Stomach (tissue), 9 donors: Measurements from ENCODE around the gene ZPR1. TPM values are rescaled to one million over a fixed set of nuclear protein-coding genes. Genes with fewer than 3 reads are reported as not detected.

Experiments
- DNase-seq, 2 donors: peaks; one replicate each; pipeline versions ENCODE4 v3.0.0 to v3.0.0-alpha.2; 2013 to 2019
- H3K27ac ChIP-seq, 5 donors: fragments of 200-600 bp in 4 of 5; sonication (generic) in 4 of 5; one replicate each; pipeline ENCODE4 v1.5.1; 2013 to 2019; ENCODE audit warnings: mild to moderate bottlenecking in 1 of 5, moderate library complexity in 1 of 5
- H3K27me3 ChIP-seq, 3 donors: fragments of 200-600 bp; sonication (generic); one replicate each; pipeline ENCODE4 v1.5.1; 2017 to 2019; ENCODE audit warnings: mixed run types in 1 of 3
- H3K36me3 ChIP-seq, 4 donors: fragments of 200-600 bp; sonication (generic); 1 replicate in 3 of 4; 2 replicates in 1 of 4; pipeline ENCODE4 v1.5.1; 2016 to 2019
- H3K4me1 ChIP-seq, 4 donors: fragments of 200-600 bp; sonication (generic); one replicate each; pipeline ENCODE4 v1.5.1; 2016 to 2019
- H3K4me3 ChIP-seq, 4 donors: fragments of 200-600 bp; sonication (generic) in 3 of 4; one replicate each; pipeline ENCODE4 v1.5.1; 2016 to 2019; ENCODE audit warnings: mild to moderate bottlenecking in 1 of 4
- H3K9me3 ChIP-seq, 4 donors: fragments of 200-600 bp; sonication (generic); one replicate each; pipeline ENCODE4 v1.5.1; 2016 to 2019
- EP300 ChIP-seq: sonication (generic); formaldehyde crosslinking; IDR thresholded peaks from one replicate; pipeline ENCODE4 v1.6.1; 2017; ENCODE audit warnings: antibody characterized with exemption
- POLR2A ChIP-seq, 4 donors: fragments of 450-650 bp; IDR thresholded peaks; one replicate each; pipeline ENCODE4 v1.6.1; 2016; ENCODE audit warnings: antibody characterized with exemption in 4 of 4, control low read depth in 2 of 4, mild to moderate bottlenecking in 1 of 4, moderate library complexity in 1 of 4
- POLR2AphosphoS5 ChIP-seq, 3 donors: sonication (generic); formaldehyde crosslinking; IDR thresholded peaks; one replicate each; pipeline ENCODE4 v1.6.1; 2016; ENCODE audit warnings: antibody characterized with exemption in 3 of 3
- WGBS, 5 donors: extraction: QIAGEN DNeasy Blood & Tissue Kit in 3 of 5; methylation state at CpG; one replicate each; pipeline versions ENCODE4 v1.1.5 to v1.1.7; 2013 to 2018; 5-methylcytosine and 5-hydroxymethylcytosine counted together
- intact Hi-C: fragments of 100-400 bp; cut with DNase I; formaldehyde crosslinking; loops from one replicate; pipeline ENCODE4 v1.15.1; 2023; ENCODE audit warnings: low total_unique reads
- polyA plus RNA-seq, 3 donors: library from polyadenylated mRNA; stranded (reverse); fragments of 200-250 nt; gene quantifications; one replicate each; pipeline ENCODE4 v1.2.3, GENCODE V29; 2013
- total RNA-seq, 5 donors: library from RNA; depleted of rRNA; stranded (reverse); fragments of >200 nt; gene quantifications; one replicate each; pipeline versions ENCODE4 v1.1.0 to v1.2.3, GENCODE V29; 2014 to 2016
- TF ChIP-seq, protein P1 (sequence below), 7 experiments: fragments of 450-650 bp in 4 of 7; fragments of 200-600 bp in 3 of 7; sonication (generic) in 3 of 7; IDR thresholded peaks; one replicate each; pipeline ENCODE4 v1.5.1; 2016 to 2019; ENCODE audit warnings: antibody characterized with exemption in 7 of 7, control low read depth in 2 of 7, mild to moderate bottlenecking in 1 of 7
- donor health status: healthy with polysubstance abuse.
- donor health status: Bipolar disorder and iron deficiency.
- donor health status: healthy.

Gene ZPR1
- total and polyA plus RNA-seq, 8 donors = 17.8 to 54.9 (median 25.1) TPM

DNA sequence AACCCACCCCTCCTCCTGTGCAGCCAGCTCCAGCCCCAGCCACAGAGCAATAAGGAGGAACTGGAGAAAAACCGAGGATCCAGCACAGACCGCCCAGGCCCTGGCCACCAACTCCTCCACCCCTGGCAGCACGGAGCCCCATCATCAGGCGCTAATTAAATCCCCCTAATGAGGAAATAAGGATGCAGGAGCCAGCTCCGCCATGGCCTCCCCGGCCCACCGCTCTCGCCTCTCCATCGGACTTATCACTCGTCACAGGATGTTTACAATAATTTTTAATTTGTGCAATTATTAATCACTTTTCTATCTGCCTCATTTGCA is 57.6 kb downstream of the ZPR1 start:
- H3K4me1 ChIP-seq = peaks cover 5 to 22% (median 16%) of the 10 kb centered on the region in 4 donors
- no peaks in the 10 kb centered on the region for H3K36me3 ChIP-seq
- WGBS, 5 donors = 56 to 71% (median 64%) methylated on average over 10 of the region's 10 CpGs
- intact Hi-C loops = no loop called here
- H3K27ac ChIP-seq = no peak overlapping the region
- no peak for DNase-seq
- H3K27me3 ChIP-seq = peaks cover 0 to 56% (median 7%) of the 10 kb centered on the region in 3 donors
- H3K9me3 ChIP-seq = no peaks in the 10 kb centered on the region
- TF ChIP-seq POLR2AphosphoS5 (IDR thresholded peaks at IDR 0.05) (no peak), EP300 (no peak), POLR2A (IDR thresholded peaks at IDR 0.05) (no peak)
- TF ChIP-seq, protein P1, sequence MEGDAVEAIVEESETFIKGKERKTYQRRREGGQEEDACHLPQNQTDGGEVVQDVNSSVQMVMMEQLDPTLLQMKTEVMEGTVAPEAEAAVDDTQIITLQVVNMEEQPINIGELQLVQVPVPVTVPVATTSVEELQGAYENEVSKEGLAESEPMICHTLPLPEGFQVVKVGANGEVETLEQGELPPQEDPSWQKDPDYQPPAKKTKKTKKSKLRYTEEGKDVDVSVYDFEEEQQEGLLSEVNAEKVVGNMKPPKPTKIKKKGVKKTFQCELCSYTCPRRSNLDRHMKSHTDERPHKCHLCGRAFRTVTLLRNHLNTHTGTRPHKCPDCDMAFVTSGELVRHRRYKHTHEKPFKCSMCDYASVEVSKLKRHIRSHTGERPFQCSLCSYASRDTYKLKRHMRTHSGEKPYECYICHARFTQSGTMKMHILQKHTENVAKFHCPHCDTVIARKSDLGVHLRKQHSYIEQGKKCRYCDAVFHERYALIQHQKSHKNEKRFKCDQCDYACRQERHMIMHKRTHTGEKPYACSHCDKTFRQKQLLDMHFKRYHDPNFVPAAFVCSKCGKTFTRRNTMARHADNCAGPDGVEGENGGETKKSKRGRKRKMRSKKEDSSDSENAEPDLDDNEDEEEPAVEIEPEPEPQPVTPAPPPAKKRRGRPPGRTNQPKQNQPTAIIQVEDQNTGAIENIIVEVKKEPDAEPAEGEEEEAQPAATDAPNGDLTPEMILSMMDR (IDR thresholded peaks at IDR 0.05) = no peak
- no peak overlapping the region for H3K4me3 ChIP-seq

DNA sequence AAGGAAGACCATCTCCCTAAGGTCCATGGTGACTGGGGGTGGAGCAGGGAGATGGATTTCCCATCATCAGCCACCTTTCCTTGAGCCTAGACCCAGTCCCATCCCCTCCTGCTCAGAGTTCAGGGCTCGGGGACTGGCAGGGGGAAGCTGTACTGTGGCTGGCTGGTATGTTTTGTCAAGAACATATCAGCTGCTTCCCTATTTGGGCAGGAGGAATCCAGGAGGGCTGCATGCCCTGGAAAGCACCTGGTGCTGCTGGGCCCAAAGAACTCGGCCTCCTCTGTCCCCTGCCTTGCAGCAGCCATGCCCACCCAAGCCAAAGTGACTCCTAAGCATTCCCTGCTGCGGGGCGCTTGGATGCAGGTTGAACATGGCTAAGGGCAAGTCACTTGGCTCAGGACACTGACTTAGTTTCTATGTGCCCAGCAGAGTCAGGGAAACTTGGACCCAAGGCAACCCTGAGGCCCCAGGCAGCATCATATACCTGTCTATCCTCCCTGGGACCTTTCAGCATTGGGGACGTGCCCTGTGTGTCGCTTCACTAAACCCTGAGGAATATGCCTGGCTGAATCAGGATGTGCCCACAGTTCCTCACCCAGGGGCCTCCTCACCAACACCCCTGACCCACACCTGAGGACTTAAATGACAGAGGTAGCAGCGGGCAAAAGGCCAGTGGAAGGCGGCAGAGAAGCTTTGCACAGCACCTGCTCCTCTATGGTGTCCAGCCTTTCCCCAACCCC is 58.2 kb downstream of the ZPR1 start:
- TF ChIP-seq, protein P1 (IDR thresholded peaks at IDR 0.05) = no peak
- TF ChIP-seq POLR2A (IDR thresholded peaks at IDR 0.05) = no peak
- no peak for TF ChIP-seq EP300
- no peak for TF ChIP-seq POLR2AphosphoS5 (IDR thresholded peaks at IDR 0.05)
- no peaks in the 10 kb centered on the region for H3K9me3 ChIP-seq
- peaks cover 5 to 22% (median 16%) of the 10 kb centered on the region in 4 donors for H3K4me1 ChIP-seq
- peaks cover 0 to 62% (median 7%) of the 10 kb centered on the region in 3 donors for H3K27me3 ChIP-seq
- WGBS, 5 donors = 74 to 97% (median 92%) methylated on average over 6 to 8 of the region's 8 CpGs
- no peaks in the 10 kb centered on the region for H3K36me3 ChIP-seq
- H3K27ac ChIP-seq = no peak overlapping the region
- intact Hi-C loops = no loop called here
- no peak for DNase-seq
- no peak overlapping the region for H3K4me3 ChIP-seq

DNA sequence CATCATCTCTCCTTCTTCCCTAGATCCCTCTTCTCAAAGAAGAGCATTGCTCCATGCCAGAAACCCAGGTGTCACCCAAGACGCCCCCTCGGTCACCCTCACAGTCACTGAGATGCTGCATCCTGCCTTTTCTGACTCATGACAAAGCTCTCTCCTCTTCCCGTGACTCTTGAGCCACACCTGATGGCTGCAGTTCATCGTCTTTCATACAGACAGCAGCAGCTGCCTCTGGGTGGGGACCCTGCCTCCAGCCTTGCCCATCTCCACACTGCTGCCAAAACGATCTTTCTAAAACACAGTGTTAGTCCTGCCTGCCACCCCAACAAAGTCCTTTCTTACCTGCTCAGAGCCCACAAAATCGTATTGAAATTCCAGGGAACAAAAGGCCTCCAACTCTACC is 59.8 kb downstream of the ZPR1 start:
- no peak for DNase-seq
- intact Hi-C loops = no loop called here

DNA sequence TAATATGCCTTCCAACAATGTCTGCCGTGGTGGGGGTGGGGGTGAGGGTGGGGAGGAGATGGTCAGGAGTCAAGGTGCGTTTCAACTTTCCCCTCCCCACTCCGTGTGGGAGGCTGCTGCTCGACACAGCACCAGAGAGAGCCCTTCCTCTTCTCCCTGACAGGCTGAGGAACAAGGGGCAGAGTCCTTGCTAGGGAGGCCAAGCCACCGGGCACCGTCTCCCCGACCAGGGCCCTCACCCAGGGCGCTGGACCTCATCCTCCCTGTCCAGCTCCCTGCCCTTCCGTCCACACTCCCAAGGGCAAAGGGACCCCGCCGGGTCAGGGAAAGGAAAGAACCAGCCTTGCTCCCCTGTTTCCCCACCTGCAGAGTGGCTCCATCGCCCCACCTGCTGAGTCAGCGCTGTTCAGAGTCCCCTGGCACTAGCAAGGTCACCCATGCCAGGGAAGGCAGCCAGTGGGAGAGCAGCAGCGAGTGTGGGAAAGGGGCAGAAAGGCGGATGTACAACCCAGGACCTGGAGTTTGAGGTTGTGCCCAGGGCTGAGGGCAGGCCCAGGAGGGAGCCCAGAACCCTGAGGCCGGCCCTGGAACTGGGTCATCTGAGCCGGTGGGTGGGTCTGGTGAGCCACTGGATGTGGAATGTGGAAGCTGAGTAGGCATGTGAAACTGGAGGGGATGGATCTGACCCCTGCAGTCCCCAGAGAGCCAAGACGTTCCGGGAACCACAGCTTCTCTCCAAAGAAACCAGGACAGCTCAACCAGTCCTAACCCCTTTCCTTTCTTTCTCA is 62.2 kb downstream of the ZPR1 start:
- intact Hi-C loops = no loop called here
- TF ChIP-seq, protein P1 (IDR thresholded peaks at IDR 0.05) = no peak
- TF ChIP-seq POLR2A (IDR thresholded peaks at IDR 0.05) (no peak), EP300 (no peak), POLR2AphosphoS5 (IDR thresholded peaks at IDR 0.05) (no peak)

More for the DNA sequence above, 59.8 kb downstream of the ZPR1 start:
- Histone ChIP-seq H3K27me3 (peaks cover 0 to 68% (median 7%) of the 10 kb centered on the region in 3 donors), H3K4me1 (peaks cover 5 to 22% (median 16%) of the 10 kb centered on the region in 4 donors), H3K4me3 (no peak overlapping the region), H3K36me3 (no peaks in the 10 kb centered on the region), H3K27ac (no peak overlapping the region), H3K9me3 (no peaks in the 10 kb centered on the region)
- 73 to 80% (median 75%) methylated on average over 6 of the region's 6 CpGs for WGBS, 5 donors
- TF ChIP-seq POLR2AphosphoS5 (IDR thresholded peaks at IDR 0.05) (no peak), EP300 (no peak), POLR2A (IDR thresholded peaks at IDR 0.05) (no peak)
- TF ChIP-seq, protein P1 (IDR thresholded peaks at IDR 0.05) = no peak

More for the DNA sequence above, 62.2 kb downstream of the ZPR1 start:
- peaks cover under 1 to 7% (median 6%) of the 10 kb centered on the region in 4 donors for H3K4me1 ChIP-seq
- H3K27ac ChIP-seq = no peak overlapping the region
- WGBS, 5 donors = 56 to 73% (median 65%) methylated on average over 19 of the region's 19 CpGs
- H3K9me3 ChIP-seq = no peaks in the 10 kb centered on the region
- DNase-seq = no peak
- no peaks in the 10 kb centered on the region for H3K36me3 ChIP-seq
- H3K4me3 ChIP-seq = no peak overlapping the region
- H3K27me3 ChIP-seq = peaks cover 0 to 70% (median 0%) of the 10 kb centered on the region in 3 donors
